ENCODE results near the gene SPINT2. TPM values are rescaled to one million over a fixed set of nuclear protein-coding genes. Genes with fewer than 3 reads are reported as not detected.
"Not testable (repeated sequence)": the region's sequence is repeated elsewhere in the genome, so short reads cannot be mapped to it uniquely, and the experiment has no call there.

SPINT2 gene
- total RNA-seq, 1 donor from 2014 or later, result 71.0 TPM

DNA sequence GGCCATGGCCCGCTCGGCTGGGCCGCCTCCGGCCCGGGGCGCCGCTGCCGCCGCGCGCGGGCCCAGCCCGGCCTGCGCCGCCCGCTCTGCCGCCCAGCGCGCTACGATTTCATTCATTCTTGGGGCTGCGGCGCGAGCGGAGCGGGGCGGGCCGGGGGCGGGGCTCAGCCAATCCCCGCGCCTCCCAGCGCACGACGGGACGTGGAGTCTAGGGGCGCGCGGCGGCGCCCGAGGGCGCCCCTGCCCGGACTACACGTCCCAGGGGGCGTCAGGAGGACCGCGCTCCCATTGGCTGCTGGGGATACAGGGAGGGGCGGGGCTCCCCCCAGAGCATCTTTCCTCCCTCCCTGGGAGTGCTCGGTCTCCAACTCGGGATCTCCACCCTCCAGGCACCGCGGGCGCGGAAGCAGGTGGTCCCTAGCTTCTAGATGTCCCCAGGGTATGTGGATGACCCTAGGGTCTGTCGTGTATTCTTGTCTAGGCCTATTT is 34.7 kb upstream of the SPINT2 start:
- H3K36me3 Mint-ChIP-seq, result no peaks in the 10 kb centered on the region
- no peaks in the 10 kb centered on the region for H3K9me3 ChIP-seq (ENCODE audit: low read depth)
- no peak overlapping the region for H3K9ac ChIP-seq
- no peak overlapping the region for H3K27ac Mint-ChIP-seq
- peak overlapping the region; percentile 100 for H3K4me2 ChIP-seq
- H3K4me3 ChIP-seq, result peak overlapping the region; percentile 78
- peaks cover 50% of the 10 kb centered on the region for H3K27me3 ChIP-seq
- H3K27ac ChIP-seq, result no peak overlapping the region
- H3K27me3 Mint-ChIP-seq (ENCODE audit: insufficient read depth, low read depth), result peaks cover 17% of the 10 kb centered on the region
- H2AFZ ChIP-seq (replicated peaks), result no peak overlapping the region
- peaks cover 19% of the 10 kb centered on the region for H4K20me1 ChIP-seq (ENCODE audit: low read depth)
- peaks cover 7% of the 10 kb centered on the region for H3K4me1 ChIP-seq
- H3K9me3 Mint-ChIP-seq, result peaks cover 2% of the 10 kb centered on the region
- no peaks in the 10 kb centered on the region for H3K36me3 ChIP-seq
- TF ChIP-seq EZH2 (IDR thresholded peaks at IDR 0.05) (no peak), EZH2phosphoT487 (IDR thresholded peaks at IDR 0.05) (no peak)
- TF ChIP-seq, protein P1, sequence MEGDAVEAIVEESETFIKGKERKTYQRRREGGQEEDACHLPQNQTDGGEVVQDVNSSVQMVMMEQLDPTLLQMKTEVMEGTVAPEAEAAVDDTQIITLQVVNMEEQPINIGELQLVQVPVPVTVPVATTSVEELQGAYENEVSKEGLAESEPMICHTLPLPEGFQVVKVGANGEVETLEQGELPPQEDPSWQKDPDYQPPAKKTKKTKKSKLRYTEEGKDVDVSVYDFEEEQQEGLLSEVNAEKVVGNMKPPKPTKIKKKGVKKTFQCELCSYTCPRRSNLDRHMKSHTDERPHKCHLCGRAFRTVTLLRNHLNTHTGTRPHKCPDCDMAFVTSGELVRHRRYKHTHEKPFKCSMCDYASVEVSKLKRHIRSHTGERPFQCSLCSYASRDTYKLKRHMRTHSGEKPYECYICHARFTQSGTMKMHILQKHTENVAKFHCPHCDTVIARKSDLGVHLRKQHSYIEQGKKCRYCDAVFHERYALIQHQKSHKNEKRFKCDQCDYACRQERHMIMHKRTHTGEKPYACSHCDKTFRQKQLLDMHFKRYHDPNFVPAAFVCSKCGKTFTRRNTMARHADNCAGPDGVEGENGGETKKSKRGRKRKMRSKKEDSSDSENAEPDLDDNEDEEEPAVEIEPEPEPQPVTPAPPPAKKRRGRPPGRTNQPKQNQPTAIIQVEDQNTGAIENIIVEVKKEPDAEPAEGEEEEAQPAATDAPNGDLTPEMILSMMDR (IDR thresholded peaks at IDR 0.05), result no peak
- peak; percentile 93 for DNase-seq (ENCODE audit: low spot score)
- H3K4me1 Mint-ChIP-seq, result peaks cover 27% of the 10 kb centered on the region
- no peaks in the 10 kb centered on the region for H3K79me2 ChIP-seq (ENCODE audit: low read depth)
- peak overlapping the region; percentile 85 for H3K4me3 Mint-ChIP-seq
- peaks cover 37% of the 10 kb centered on the region for H3F3A ChIP-seq (ENCODE audit: low read depth)

DNA sequence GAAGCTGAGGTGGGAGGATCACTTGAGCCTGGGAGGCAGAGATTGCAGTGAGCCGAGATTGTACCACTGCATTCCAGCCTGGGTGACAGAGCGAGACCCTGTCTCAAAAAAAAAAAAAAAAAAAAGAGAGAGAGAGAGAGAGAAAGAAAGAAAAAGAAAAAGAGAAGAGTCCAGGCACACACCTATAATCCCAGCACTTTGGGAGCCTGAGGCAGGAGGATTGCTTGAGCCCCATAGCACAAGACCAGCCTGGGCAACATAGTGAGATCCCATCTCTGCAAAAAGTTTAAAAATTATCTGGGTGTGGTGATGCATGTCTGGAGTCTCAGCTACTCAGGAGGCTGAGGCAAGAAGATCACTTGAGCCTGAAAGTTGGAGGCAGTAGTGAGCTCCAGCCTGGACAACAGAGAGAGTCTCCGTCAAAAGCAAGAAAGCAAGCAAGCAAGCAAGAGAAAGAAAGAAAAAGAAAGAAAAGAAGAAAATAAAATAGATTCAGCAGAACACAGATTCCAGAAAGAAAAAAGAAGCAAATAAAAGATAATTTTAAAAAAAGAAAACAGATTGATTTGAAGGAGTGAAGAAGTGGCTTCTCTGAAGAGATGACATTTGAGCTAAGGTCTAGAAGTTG is 33.8 kb upstream of the SPINT2 start:
- not testable (repeated sequence) for H3K4me3 ChIP-seq; H3K9me3 Mint-ChIP-seq; H3K4me1 ChIP-seq; H3K27ac Mint-ChIP-seq; H3K36me3 ChIP-seq; H3K36me3 Mint-ChIP-seq; H3K79me2 ChIP-seq (ENCODE audit: low read depth); H3K4me2 ChIP-seq; H3K9ac ChIP-seq; H2AFZ ChIP-seq (replicated peaks); H3K27ac ChIP-seq; DNase-seq (ENCODE audit: low spot score); H3K9me3 ChIP-seq (ENCODE audit: low read depth)
- H3K4me1 Mint-ChIP-seq, result peaks cover 25% of the 10 kb centered on the region
- Histone ChIP-seq H3F3A (ENCODE audit: low read depth) (peaks cover 27% of the 10 kb centered on the region), H4K20me1 (ENCODE audit: low read depth) (peaks cover 19% of the 10 kb centered on the region), H3K27me3 (peaks cover 50% of the 10 kb centered on the region)
- H3K4me3 Mint-ChIP-seq, result peak overlapping the region; percentile 48
- H3K27me3 Mint-ChIP-seq (ENCODE audit: insufficient read depth, low read depth), result peaks cover 17% of the 10 kb centered on the region

DNA sequence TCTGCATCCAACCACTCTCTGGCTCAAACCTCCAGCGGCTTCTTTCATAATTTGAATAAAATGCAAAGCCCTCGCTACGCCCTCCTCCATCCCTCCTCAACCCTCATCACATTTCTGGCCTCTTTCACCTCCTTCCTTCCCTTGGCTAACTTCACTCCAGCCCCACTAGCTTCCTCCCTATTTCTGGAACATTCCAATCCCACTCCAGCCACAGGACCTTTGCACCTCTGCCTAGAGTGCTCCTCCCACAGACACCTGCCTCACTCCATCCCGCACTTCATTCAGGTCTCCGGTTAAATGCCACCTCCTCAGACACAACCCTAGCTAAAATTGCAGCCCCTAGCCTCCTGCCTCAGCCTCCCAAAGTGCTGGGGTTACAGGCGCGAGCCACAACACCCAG is 32.5 kb upstream of the SPINT2 start:
- peaks cover 13% of the 10 kb centered on the region for H4K20me1 ChIP-seq (ENCODE audit: low read depth)
- no peak overlapping the region for H3K4me2 ChIP-seq
- peaks cover 18% of the 10 kb centered on the region for H3K27me3 Mint-ChIP-seq (ENCODE audit: insufficient read depth, low read depth)
- H3K9ac ChIP-seq, result no peak overlapping the region
- no peaks in the 10 kb centered on the region for H3K79me2 ChIP-seq (ENCODE audit: low read depth)
- peaks cover 2% of the 10 kb centered on the region for H3K9me3 Mint-ChIP-seq
- H3K36me3 ChIP-seq, result no peaks in the 10 kb centered on the region
- no peak overlapping the region for H2AFZ ChIP-seq (replicated peaks)
- DNase-seq (ENCODE audit: low spot score), result no peak
- no peak overlapping the region for H3K27ac Mint-ChIP-seq
- H3K4me1 ChIP-seq, result peaks cover 7% of the 10 kb centered on the region
- H3K27ac ChIP-seq, result no peak overlapping the region
- H3K9me3 ChIP-seq (ENCODE audit: low read depth), result no peaks in the 10 kb centered on the region
- H3K4me3 Mint-ChIP-seq, result no peak overlapping the region
- H3K36me3 Mint-ChIP-seq, result no peaks in the 10 kb centered on the region
- H3K27me3 ChIP-seq, result peaks cover 44% of the 10 kb centered on the region
- peaks cover 25% of the 10 kb centered on the region for H3F3A ChIP-seq (ENCODE audit: low read depth)
- H3K4me1 Mint-ChIP-seq, result peaks cover 19% of the 10 kb centered on the region
- no peak overlapping the region for H3K4me3 ChIP-seq
- TF ChIP-seq, protein P1 (IDR thresholded peaks at IDR 0.05), result no peak
- TF ChIP-seq EZH2phosphoT487 (IDR thresholded peaks at IDR 0.05), result no peak
- TF ChIP-seq EZH2 (IDR thresholded peaks at IDR 0.05), result no peak

DNA sequence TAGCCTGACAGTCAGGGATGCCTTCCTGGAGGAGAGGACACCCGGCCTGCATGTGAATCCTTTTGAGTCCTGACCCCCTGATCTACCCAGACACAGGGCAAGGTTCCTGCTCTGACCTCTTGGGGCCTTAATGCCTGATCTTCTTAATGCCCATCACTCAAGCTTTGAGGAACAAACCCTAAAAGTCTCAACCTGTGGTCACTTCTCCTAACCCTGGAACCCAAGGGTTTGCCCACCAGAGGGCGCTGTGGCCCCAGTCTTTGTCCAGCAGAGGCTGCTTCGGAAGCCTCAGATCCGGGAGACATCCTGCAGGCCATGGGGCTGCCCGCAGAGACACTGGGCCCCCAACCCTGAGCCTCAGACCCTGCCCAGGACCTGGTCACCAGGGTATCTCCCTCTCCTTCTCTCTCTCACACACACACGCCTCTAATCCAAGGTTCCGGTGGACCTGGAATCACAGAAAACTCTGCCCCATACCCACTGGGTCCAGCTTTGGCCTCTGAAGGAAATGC is 30.6 kb upstream of the SPINT2 start:
- H3K9ac ChIP-seq, result no peak overlapping the region
- H3K9me3 Mint-ChIP-seq, result peaks cover 2% of the 10 kb centered on the region
- H3K36me3 Mint-ChIP-seq, result no peaks in the 10 kb centered on the region
- H3K4me3 ChIP-seq, result no peak overlapping the region
- no peaks in the 10 kb centered on the region for H3K9me3 ChIP-seq (ENCODE audit: low read depth)
- H3F3A ChIP-seq (ENCODE audit: low read depth), result peaks cover 13% of the 10 kb centered on the region
- peak overlapping the region; percentile 92 for H3K27ac Mint-ChIP-seq
- H3K27me3 ChIP-seq, result peaks cover 25% of the 10 kb centered on the region
- peak overlapping the region; percentile 91 for H2AFZ ChIP-seq (replicated peaks)
- no peaks in the 10 kb centered on the region for H3K79me2 ChIP-seq (ENCODE audit: low read depth)
- H3K4me1 Mint-ChIP-seq, result peaks cover 11% of the 10 kb centered on the region
- peak overlapping the region; percentile 52 for H3K4me3 Mint-ChIP-seq
- no peaks in the 10 kb centered on the region for H3K4me1 ChIP-seq
- H4K20me1 ChIP-seq (ENCODE audit: low read depth), result no peaks in the 10 kb centered on the region
- peaks cover 19% of the 10 kb centered on the region for H3K27me3 Mint-ChIP-seq (ENCODE audit: insufficient read depth, low read depth)
- H3K4me2 ChIP-seq, result no peak overlapping the region
- H3K36me3 ChIP-seq, result no peaks in the 10 kb centered on the region
- no peak overlapping the region for H3K27ac ChIP-seq
- peak; percentile 93 for DNase-seq (ENCODE audit: low spot score)
- TF ChIP-seq, protein P1 (IDR thresholded peaks at IDR 0.05), result peak; percentile 94
- no peak for TF ChIP-seq EZH2phosphoT487 (IDR thresholded peaks at IDR 0.05)
- no peak for TF ChIP-seq EZH2 (IDR thresholded peaks at IDR 0.05)
